Gastrocnemius medialis (tissue), 4 donors: Measurements from ENCODE around the gene CPNE5. TPM values are rescaled to one million over a fixed set of nuclear protein-coding genes. Genes with fewer than 3 reads are reported as not detected.

Experiments used
- ATAC-seq, 2 donors: fragments of 150-250 bp; one replicate each; pipeline ENCODE4 v1.9.1; 2016
- DNase-seq, 2 donors: peaks; one replicate each; pipeline ENCODE4 v3.0.0-alpha.2; 2019
- H3K27ac ChIP-seq, 4 donors: fragments of 200-600 bp; sonication (generic); 1 replicate in 1 of 4; 2 replicates in 3 of 4; pipeline ENCODE4 v1.5.1; 2016 to 2018; ENCODE audit warnings: mild to moderate bottlenecking in 2 of 4, moderate library complexity in 1 of 4
- H3K27me3 ChIP-seq, 3 donors: fragments of 200-600 bp; sonication (generic) in 2 of 3; 1 replicate in 1 of 3; 2 replicates in 2 of 3; pipeline versions ENCODE4 v1.5.1 to v1.6.0; 2016 to 2019; ENCODE audit warnings: mild to moderate bottlenecking in 1 of 3, moderate library complexity in 1 of 3
- H3K36me3 ChIP-seq, 2 donors: fragments of 200-600 bp; sonication (generic) in 1 of 2; one replicate each; pipeline ENCODE4 v1.5.1; 2017 to 2018
- H3K4me1 ChIP-seq, 2 donors: fragments of 200-600 bp; sonication (generic) in 1 of 2; one replicate each; pipeline ENCODE4 v1.5.1; 2016 to 2017; ENCODE audit warnings: mild to moderate bottlenecking in 2 of 2
- H3K4me3 ChIP-seq, 4 donors: fragments of 200-600 bp; sonication (generic) in 3 of 4; 1 replicate in 1 of 4; 2 replicates in 3 of 4; pipeline ENCODE4 v1.5.1; 2016 to 2019; ENCODE audit warnings: mild to moderate bottlenecking in 2 of 4
- H3K9me3 ChIP-seq, 3 donors: fragments of 200-600 bp; sonication (generic) in 2 of 3; 1 replicate in 1 of 3; 2 replicates in 2 of 3; pipeline ENCODE4 v1.5.1; 2016 to 2019
- CTCF ChIP-seq, 5 experiments: fragments of 450-650 bp in 3 of 5; fragments of 200-600 bp in 2 of 5; sonication (generic) in 2 of 5; IDR thresholded peaks in 4 of 5; conservative IDR thresholded peaks in 1 of 5; 1 replicate in 4 of 5; 2 replicates in 1 of 5; pipeline ENCODE4 v1.5.1; 2016 to 2019; ENCODE audit warnings: antibody characterized with exemption in 5 of 5, mild to moderate bottlenecking in 3 of 5, moderate library complexity in 3 of 5
- POLR2A ChIP-seq, 2 donors: fragments of 450-650 bp; IDR thresholded peaks; one replicate each; pipeline ENCODE4 v1.6.1; 2017; ENCODE audit warnings: antibody characterized with exemption in 2 of 2, mild to moderate bottlenecking in 2 of 2, moderate library complexity in 2 of 2
- in situ Hi-C, 4 donors: fragments of 200-750 bp; cut with MboI; loops; one replicate each; pipeline versions ENCODE4 v1.15.0 to v1.8.0; 2017; ENCODE audit warnings: low sequenced_read_pairs in 4 of 4
- intact Hi-C: fragments of 100-400 bp; cut with DNase I; formaldehyde crosslinking; loops from one replicate; pipeline ENCODE4 v1.15.1; 2023; ENCODE audit warnings: low total_unique reads
- total RNA-seq, 4 donors: library from RNA; depleted of rRNA; stranded (reverse); fragments of >200 nt; gene quantifications; one replicate each; pipeline versions ENCODE4 v1.1.0 to v1.2.3, GENCODE V29; 2016

Gene CPNE5
- total RNA-seq, 4 donors from 2014 or later: 0.11 TPM; not detected in 3

- no peak for DNase-seq
- in situ Hi-C loops (no loop called here), intact Hi-C loops (no loop called here)
- Histone ChIP-seq H3K27me3 (no peaks in the 10 kb centered on the region), H3K27ac (no peak overlapping the region), H3K36me3 (no peaks in the 10 kb centered on the region), H3K4me3 (no peak overlapping the region), H3K4me1 (no peaks in the 10 kb centered on the region), H3K9me3 (no peaks in the 10 kb centered on the region)
- no peak for ATAC-seq
- no peak for TF ChIP-seq CTCF (IDR thresholded peaks at IDR 0.05 in 4 of 5, conservative IDR thresholded peaks at IDR 0.05 in 1 of 5)
- TF ChIP-seq POLR2A (IDR thresholded peaks at IDR 0.05): no peak
Measured at GRCh38 chr6:36717231-36717825, 121.9 kb downstream of the CPNE5 start.

GRCh38 chr6:36716476-36717093 lies 122.7 kb downstream of the CPNE5 start:
- H3K4me1 ChIP-seq: no peaks in the 10 kb centered on the region
- H3K4me3 ChIP-seq: no peak overlapping the region
- H3K27ac ChIP-seq: no peak overlapping the region
- no peaks in the 10 kb centered on the region for H3K27me3 ChIP-seq
- TF ChIP-seq CTCF (IDR thresholded peaks at IDR 0.05 in 4 of 5, conservative IDR thresholded peaks at IDR 0.05 in 1 of 5) (no peak), POLR2A (IDR thresholded peaks at IDR 0.05) (no peak)
- ATAC-seq: no peak
- no peak for DNase-seq
- H3K36me3 ChIP-seq: no peaks in the 10 kb centered on the region
- intact Hi-C loops (no loop called here), in situ Hi-C loops (no loop called here)
- no peaks in the 10 kb centered on the region for H3K9me3 ChIP-seq

GRCh38 chr6:36715469-36715868 lies 123.8 kb downstream of the CPNE5 start:
- Histone ChIP-seq H3K4me1 (no peaks in the 10 kb centered on the region), H3K27me3 (no peaks in the 10 kb centered on the region), H3K4me3 (no peak overlapping the region), H3K9me3 (no peaks in the 10 kb centered on the region), H3K36me3 (no peaks in the 10 kb centered on the region), H3K27ac (no peak overlapping the region)
- TF ChIP-seq POLR2A (IDR thresholded peaks at IDR 0.05): no peak
- no peak for TF ChIP-seq CTCF (IDR thresholded peaks at IDR 0.05 in 4 of 5, conservative IDR thresholded peaks at IDR 0.05 in 1 of 5)
- intact Hi-C loops (no loop called here), in situ Hi-C loops (no loop called here)
- DNase-seq: no peak
- ATAC-seq: no peak

GRCh38 chr6:36714511-36714910 lies 124.7 kb downstream of the CPNE5 start:
- H3K27me3 ChIP-seq: no peaks in the 10 kb centered on the region
- no peak overlapping the region for H3K27ac ChIP-seq
- H3K4me3 ChIP-seq: no peak overlapping the region
- H3K9me3 ChIP-seq: no peaks in the 10 kb centered on the region
- in situ Hi-C loops: no loop called here
- no peak for TF ChIP-seq CTCF (IDR thresholded peaks at IDR 0.05 in 4 of 5, conservative IDR thresholded peaks at IDR 0.05 in 1 of 5)
- TF ChIP-seq POLR2A (IDR thresholded peaks at IDR 0.05): no peak
- H3K36me3 ChIP-seq: no peaks in the 10 kb centered on the region
- DNase-seq (no peak), ATAC-seq (no peak)
- H3K4me1 ChIP-seq: no peaks in the 10 kb centered on the region
- intact Hi-C loops: no loop called here
